ENCODE measurements around the gene BID.
"Not testable (repeated sequence)": the region's sequence is repeated elsewhere in the genome, so short reads cannot be mapped to it uniquely, and the experiment has no call there.

BID gene

GRCh38 chr22:17698276-17698675 is 76.0 kb downstream of the BID start:
- not testable (repeated sequence) for DNase-seq

DNA sequence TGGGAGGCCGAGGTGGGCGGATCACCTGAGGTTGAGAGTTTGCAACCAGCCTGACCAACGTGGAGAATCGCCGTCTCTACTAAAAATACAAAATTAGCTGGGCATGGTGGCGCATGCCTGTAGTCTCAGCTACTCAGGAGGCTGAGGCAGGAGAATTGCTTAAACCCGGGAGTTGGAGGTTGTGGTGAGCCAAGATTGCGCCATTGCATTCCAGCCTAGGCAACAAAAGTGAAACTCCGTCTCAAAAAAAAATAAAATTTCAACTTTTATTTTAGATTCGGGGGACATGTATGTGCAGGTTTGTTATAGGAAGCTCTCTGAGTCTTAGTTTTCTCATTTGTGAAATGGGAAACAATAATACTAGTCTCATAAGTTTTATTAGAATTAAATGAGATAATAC is 77.1 kb downstream of the BID start:
- DNase-seq: not testable (repeated sequence)

- no peak for DNase-seq
Observed at GRCh38 chr22:17695986-17696385, 78.3 kb downstream of the BID start.

- no peak for DNase-seq
Observed at GRCh38 chr22:17694752-17695151, 79.5 kb downstream of the BID start.

GRCh38 chr22:17694193-17694592 is 80.1 kb downstream of the BID start:
- DNase-seq: no peak

DNA sequence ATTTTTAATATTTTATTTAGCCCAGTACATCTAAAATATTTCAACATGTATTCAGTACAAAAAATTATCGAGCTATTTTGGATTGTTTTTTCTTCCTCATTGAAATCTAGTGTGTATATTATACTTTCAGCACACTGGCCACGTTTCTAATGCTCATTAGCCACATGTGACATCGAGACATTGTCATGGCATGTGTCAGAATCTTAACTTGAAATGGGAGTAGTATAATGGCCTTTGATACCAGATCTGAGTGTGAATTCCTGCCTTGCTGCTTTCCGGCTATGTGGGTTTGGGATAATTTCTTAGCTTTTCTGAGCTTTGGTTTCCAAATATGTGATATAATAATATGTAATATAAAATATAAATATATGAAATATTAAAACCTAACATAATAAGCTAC is 81.4 kb downstream of the BID start:
- DNase-seq: no peak

DNA sequence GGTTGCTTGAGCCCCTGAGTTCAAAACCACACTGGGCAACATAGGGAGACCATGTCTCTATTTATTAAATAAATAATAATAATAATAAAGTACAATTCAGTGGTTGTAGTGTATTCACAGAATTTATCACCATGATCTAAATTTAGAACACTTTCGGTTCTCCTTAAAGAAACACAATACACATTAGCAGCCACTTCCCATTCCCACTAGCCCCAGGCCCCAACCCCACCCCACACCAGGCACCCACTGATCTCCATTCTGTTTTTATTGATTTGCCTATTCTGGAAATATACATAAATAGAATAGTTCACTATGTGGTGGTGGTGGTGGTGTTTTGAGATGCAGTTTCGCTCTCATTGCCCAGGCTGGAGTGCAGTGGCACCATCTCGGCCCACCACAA is 90.0 kb downstream of the BID start:
- DNase-seq: no peak
